Measurements from ENCODE around the gene R3HCC1L.

- TF ChIP-seq CTCF (IDR thresholded peaks at IDR 0.05 in 2 of 3, conservative IDR thresholded peaks at IDR 0.05 in 1 of 3; ENCODE audit: insufficient read depth in 2 of 3, low read depth in 1 of 3, low read length in 3 of 3) (no peak), FOXJ2 (tag; IDR thresholded peaks at IDR 0.05) (no peak), RAD21 (CRISPR knock-in tag; conservative IDR thresholded peaks at IDR 0.05 in 1 of 2, IDR thresholded peaks at IDR 0.05 in 1 of 2) (no peak), RUNX1 (IDR thresholded peaks at IDR 0.05; ENCODE audit: low read depth) (no peak), POLR2A (conservative IDR thresholded peaks at IDR 0.05) (no peak), ETS1 (conservative IDR thresholded peaks at IDR 0.05; ENCODE audit: control insufficient read depth, low read depth, low read length) (no peak), MAFK (IDR thresholded peaks at IDR 0.05; ENCODE audit: low read length) (no peak), ZBTB40 (IDR thresholded peaks at IDR 0.05) (no peak), ZBTB40 (CRISPR knock-in tag; IDR thresholded peaks at IDR 0.05) (no peak), L3MBTL2 (IDR thresholded peaks at IDR 0.05) (no peak), ZBTB43 (CRISPR knock-in tag; IDR thresholded peaks at IDR 0.05) (no peak), EZH2 (IDR thresholded peaks at IDR 0.05; ENCODE audit: borderline replicate concordance, low read depth, low read length) (no peak), BRCA1 (IDR thresholded peaks at IDR 0.05) (no peak), BRCA1 (CRISPR knock-in tag; IDR thresholded peaks at IDR 0.05) (no peak), ZNF121 (CRISPR knock-in tag; conservative IDR thresholded peaks at IDR 0.05) (no peak)
Observed at GRCh38 chr10:98088186-98088971, 46.1 kb upstream of the R3HCC1L start.
